IPS-18c (cell line): ENCODE results near the gene ARHGAP44.

Experiments
- H3K4me3 ChIP-seq: 2 replicates; pipeline ENCODE4 v1.7.0; 2013; ENCODE audit warnings: low read depth, mild to moderate bottlenecking, low read length, moderate library complexity; ENCODE audit not compliant: insufficient read depth
- H3K9me3 ChIP-seq: one replicate; pipeline ENCODE4 v1.6.1; 2013; ENCODE audit warnings: mild to moderate bottlenecking, low read length, moderate library complexity; ENCODE audit not compliant: control insufficient read depth, insufficient read depth

The ARHGAP44 gene

DNA sequence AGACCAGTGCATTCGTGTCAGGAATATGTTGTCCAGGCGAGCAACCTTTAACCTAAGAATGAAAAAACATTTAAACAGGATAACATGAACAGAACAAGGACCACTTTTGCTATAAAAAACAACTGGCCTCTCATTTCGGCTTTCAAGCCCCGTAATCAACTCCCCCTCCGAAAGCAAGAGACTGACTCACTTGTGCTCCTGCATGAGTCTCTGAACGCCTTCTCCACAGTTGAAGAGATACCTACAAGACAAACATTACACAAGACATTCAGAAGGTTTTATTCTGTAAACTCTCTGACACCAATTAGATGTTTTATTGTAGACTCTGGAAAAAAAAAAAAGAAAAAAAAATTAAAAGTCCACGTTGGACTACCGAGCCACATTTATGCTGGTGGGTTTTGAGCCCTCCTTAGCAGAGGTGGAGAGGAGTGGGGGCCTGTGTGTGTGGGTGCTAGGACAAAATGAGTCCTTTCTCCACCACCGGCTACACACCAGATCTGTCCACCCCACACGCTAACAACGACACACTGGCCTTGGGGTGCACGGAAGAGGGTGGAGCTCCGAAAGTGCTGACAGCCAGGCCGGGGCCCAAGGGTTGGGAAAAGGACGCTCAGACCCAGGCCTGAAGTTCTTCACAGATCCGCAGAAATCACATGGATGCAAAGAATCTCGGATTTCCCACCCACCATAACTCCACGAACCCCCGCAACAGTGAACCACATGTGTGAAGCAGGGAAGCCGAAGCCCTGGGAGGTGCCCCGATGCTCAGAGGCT lies 227.8 kb downstream of the ARHGAP44 start:
- no peaks in the 10 kb centered on the region for H3K9me3 ChIP-seq
- peak overlapping the region; percentile 77 for H3K4me3 ChIP-seq

DNA sequence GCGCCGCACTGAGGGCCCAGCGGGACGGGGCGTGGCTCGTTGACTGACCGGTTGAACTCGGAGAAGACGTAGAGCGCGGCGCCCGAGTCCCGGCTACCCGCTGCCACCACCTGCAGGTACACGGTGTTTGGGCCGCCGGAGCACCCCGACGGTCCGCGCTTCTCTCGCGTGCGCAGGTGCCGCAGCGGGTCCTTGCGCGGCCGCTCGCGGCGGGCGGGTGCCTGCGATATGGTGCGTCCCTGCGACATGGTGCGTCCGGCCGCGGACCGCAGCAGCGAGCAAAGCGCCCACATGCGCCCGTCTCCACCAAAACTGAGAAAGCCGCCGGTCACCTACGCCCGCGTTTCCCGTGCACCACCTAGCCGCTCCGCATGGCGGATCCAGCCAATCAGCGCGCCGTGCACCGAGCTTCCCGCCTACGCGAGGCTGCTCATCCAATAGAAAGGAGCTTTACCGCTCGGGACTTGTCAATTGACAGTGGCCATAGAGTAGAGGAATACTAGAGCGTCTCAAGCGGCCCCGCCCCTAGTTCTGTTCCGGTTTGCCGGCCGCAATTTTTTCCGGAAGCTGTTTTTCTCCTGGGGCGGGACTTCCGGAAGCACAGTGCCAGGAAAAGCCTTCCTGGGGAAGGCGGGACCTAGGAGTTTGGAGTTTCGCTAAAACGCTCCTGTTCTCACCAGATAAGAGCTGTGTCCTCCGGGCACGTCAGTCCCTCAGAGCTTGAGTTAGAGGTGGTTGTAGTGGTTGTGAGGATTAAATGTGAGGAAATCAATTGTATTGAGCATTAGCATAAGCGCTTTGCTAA lies 228.6 kb downstream of the ARHGAP44 start, which contains the start of gene ELAC2:
Gene ELAC2, minus strand, starts transcription at position 373 of the 805 bp plus-strand sequence. Its CDS starts 80 bp downstream, at position 293.
- Histone ChIP-seq H3K4me3 (peak within 1 kb of the TSS; percentile 77), H3K9me3 (no peaks in the 10 kb centered on the region)

DNA sequence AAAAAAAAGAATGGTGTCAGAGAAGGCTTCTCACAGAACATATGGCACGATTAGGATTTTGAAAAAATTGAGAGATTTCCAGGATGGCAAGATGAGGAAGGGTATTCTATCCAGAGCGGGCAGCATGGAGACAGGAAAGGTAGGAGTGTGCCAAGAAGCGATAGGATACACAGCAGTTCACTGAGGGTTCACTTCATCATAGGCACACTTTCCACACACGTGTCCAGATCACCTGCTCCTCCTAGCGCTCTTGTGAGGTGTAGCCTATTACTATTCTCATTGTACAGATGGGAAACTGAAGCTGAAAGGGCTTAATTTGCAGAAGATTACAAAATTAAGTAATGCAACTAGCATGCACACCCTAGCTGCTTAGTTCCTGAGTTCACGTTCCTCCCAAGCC lies 234.7 kb downstream of the ARHGAP44 start:
- Histone ChIP-seq H3K9me3 (peaks cover 2% of the 10 kb centered on the region), H3K4me3 (no peak overlapping the region)

DNA sequence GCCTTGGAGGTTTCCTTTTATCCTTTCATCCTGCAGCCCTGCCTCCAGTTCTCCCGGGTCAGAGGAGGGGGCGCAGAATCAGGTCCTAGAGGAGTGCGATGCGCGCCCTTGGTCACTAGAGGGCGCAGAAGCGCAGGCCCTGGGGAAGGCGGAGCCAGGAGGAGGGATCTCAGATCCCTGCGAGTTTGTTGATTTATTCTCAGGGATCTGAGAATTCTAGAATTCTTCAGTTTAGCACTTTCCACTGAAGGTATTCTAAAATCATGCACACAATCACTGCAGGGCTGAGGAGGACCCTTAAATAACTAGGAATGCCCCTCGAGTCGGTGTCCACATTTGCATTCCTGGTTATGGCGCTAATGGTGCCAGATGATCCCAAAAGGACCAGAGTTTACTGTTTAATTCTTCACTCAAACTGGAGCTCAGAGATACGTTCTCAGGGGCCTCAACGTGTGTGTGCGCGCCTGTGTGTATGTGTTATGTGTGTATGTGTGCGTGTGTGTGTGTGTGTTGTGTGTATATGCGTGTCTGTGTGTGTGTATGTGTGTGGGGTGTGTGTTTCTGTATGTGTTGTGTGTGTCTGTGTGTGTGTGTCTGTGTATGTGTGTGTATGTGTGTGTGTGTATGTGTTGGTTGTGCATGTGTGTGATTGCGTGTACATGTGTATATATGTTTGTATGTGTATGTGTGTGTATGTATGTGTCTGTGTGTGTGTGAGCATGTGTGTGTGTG lies 235.4 kb downstream of the ARHGAP44 start:
- Histone ChIP-seq H3K9me3 (peaks cover 2% of the 10 kb centered on the region), H3K4me3 (no peak overlapping the region; the same call in 1 of the 2 replicates)

DNA sequence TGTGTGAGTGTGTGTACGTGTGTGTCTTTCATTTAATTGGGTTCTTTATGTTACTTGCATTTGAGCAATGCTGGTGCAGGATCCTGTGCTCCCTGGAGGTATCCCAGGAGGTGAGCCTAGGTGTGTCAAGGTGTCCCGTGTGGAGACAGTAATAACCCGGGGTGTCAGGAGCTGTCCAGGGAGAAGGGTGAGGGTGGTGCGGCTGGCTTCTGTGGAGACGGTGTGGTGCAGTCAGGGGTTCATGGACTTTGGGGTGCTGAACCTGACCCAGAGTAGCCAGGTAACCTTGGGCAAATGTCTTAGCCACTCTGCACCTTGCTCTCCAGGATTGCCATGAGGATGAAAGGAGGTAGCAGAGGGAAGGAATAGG lies 235.9 kb downstream of the ARHGAP44 start:
- Histone ChIP-seq H3K9me3 (peaks cover 2% of the 10 kb centered on the region), H3K4me3 (no peak overlapping the region)

DNA sequence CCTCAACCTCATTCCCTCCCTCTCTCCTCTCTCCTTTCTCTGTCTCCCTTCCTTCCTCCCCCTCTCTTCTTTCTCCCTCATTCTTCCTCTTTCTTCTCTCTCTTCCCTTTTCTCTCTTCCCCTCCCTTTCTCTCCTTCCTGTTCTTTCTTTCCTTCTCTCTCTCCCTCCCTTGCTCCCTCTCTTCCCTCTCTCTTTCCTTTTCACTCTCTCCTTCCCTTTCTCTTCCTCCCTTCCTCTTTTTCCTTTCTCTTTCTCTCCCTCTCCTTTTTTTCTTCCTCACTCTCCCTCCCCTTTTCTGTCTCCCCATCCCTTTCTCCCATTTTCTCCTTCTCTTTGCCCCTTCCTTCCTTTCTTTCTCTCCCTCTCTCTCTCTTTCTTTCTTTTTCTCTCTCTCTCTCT lies 236.4 kb downstream of the ARHGAP44 start:
- Histone ChIP-seq H3K4me3 (no peak overlapping the region), H3K9me3 (peaks cover 2% of the 10 kb centered on the region)

DNA sequence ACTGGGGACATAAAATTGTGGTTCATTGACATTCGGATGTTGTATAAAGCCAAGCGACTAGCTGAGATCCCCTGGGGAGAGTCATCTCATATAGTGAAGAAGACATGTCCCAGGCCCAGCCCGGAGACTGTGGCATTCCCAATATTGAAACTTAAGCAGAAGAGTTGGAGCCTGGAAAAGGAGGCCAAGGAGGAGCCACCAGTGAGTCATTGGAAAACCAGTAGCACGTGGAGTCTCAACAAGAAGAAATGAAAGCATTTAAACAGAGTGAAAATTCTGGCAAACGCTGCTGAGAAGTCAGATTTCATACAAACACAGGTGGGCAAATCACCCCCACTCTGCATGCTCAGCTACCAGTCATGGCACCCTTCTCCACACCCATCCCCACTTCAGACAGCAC lies 237.9 kb downstream of the ARHGAP44 start:
- H3K4me3 ChIP-seq = no peak overlapping the region
- peaks cover 2% of the 10 kb centered on the region for H3K9me3 ChIP-seq

DNA sequence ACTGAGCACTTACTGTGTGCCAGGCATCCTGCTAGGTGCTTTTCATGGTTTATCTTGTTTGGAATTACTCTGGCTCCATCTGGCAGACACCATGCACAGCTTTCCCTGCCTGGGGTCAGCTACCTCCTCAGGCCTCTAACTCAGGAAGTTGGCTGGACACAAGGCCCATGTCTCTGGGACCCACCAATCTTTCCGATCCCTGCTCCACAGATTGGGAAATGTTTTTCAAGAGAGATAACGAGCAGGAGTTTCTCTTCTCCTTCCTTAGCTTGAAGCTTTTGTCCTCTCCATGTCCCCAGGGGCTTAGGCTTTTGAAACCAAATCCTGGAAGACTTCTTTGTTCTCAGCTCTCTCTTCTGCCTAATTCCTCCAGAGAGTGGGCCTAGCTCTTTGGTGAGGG lies 240.0 kb downstream of the ARHGAP44 start:
- no peak overlapping the region for H3K4me3 ChIP-seq
- H3K9me3 ChIP-seq = no peaks in the 10 kb centered on the region

DNA sequence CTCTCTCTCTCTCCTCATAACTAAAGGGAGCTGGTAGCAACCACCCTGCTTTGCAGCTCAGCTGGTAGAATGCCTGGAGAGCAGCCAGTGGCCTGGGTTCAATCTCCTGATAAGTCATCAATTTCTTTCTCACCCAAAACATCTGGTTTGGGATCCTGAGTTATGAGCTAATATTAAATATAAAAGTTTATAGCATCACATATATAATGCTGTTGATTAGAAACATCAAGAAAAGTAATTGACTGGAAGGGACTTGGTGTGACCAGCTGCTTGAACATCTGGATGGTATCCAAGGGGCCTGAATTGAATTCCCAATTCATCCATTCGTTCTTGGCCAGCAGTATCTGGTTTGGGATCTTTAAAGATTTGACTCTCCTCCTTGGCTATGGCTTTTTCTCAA lies 240.8 kb downstream of the ARHGAP44 start:
- H3K4me3 ChIP-seq = no peak overlapping the region
- H3K9me3 ChIP-seq = no peaks in the 10 kb centered on the region

DNA sequence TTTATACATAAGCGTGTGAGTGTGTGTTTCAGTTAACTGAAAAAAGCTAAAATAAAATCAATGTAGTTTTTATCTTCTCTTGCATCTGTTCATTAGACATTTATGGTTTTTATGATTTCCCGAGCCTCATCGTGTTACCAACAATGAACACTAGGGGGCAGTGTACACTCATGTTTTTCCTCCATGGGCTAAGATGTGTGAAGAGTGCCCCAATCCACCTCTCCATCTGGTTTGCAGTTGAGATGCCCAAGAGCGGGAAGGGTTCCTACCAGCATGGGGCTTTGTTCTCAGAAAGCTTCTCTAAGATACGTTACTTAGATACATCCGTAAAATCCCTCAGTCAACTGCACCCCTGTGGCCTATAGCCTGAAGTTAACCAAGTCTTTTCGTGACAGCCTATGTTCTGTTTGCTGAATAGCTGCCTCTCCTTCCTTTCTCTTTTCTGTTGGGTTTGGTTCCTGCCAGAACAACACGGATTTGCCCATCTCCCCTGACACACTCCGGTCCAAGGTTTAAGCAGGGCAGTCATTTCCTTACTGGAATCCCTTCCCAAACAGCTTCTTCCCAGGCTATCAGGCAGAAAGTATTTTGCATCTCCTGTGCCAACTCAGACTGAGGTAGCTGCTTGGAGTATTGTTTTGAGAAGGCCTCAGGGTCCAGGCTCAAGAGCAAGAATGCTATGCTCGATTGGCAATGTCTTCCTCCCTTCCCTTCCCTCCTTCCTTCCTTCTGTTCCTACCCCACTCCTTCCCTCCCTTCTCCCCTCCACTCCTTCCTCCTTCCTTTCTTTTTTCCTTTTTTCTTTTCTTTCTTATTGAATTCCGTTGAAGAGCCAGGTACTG lies 241.4 kb downstream of the ARHGAP44 start:
- no peaks in the 10 kb centered on the region for H3K9me3 ChIP-seq
- H3K4me3 ChIP-seq = no peak overlapping the region

DNA sequence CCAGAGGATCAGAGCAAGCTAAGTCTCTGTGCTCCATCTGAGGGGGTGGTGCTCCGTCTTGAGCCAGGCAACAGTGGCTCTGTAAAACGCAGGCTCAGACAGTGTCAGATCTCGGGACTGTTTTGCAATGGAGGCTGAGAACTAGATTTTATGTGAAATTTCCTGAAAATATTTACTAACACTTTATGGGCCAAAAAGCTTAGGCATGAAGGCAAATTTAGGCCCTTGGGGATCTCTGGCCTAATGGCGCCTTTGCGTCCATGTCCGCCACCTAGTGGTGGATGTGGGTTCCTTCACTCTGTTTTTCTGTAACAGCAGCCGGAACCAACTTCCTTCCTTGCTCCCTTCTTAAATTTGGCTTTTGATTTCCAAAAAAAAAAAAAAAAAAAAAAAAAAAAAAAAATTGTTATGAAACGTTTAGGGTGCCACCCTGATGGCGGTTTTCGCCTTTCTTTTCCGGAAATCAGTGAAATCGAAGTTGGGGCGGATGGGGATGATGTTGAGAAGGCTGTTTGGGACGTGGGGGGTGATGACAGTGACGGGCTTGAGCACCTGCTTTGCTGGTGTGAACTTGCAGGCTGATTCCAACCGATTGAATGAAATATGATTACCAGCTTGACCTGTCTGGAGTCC lies 242.5 kb downstream of the ARHGAP44 start:
- no peaks in the 10 kb centered on the region for H3K9me3 ChIP-seq
- no peak overlapping the region for H3K4me3 ChIP-seq

DNA sequence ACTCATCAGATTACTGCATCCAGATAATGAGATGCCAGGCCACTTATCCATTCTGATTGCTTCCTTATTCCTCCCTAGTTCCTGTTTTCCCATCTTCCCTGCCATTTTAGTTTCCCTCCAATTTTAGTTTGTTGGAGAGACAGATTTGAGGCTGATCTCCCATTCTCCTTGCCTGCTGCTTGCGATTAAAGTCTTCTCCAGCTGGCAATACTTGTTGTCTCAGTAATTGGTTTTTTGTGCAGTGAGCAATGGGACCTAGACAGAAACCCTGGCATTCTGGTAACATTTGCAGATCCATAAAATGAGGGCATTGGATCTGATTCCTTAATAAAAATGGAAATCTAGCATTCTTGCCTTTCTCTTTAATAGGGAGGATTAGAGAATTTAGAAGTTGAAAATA lies 246.1 kb downstream of the ARHGAP44 start:
- no peak overlapping the region for H3K4me3 ChIP-seq
- H3K9me3 ChIP-seq = no peaks in the 10 kb centered on the region

DNA sequence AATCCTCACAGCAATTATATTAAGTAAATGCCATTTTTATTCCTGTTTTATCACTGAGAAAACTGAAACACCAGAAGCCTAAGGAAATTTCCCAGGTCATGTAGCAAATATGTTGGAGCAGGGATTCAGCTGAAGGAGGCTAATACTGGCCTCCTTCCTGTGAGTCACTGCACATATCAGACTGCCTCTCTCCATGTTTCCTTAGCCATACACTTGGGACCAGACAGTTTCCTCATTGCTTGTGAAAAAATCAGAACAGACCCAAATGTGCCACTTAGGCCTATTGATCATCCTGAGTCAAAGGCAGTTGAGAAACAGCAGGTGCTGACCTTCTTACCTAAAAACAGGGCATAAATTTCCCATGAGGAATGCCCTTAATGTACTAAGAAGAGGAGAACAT lies 247.5 kb downstream of the ARHGAP44 start:
- H3K4me3 ChIP-seq = no peak overlapping the region

DNA sequence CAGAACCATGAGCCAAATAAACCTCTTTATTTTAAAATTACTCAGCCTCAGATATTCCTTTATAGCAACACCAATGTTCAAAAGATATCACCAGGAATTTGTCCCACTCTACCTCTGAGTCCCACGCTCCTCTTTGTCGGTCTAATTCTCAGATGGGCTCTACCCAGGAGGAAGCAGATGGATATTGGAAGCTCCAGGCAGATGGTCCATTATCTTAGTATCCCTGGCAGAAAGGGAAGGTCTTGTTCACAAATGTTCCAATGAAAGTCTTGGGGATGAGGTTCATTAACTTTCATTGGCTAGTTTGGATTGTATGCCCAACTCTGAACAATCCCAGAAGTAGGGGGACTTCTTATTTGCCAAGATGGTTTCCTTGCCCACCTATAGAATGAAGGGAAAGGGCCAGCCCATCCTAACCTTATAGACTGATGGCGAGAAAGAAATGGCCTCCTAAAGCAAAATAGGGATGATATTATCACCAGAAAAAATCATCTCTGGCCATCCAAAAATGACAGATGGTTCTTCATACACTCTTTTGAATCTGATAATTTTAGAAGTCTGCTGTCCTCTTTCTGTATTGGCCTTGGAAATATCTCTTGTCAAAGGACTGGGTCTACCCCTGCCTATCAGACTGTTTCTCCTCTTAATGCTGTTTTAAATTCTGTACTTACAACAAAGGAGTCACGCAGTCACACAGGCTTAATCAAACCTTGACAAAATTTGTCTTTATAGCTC lies 249.8 kb downstream of the ARHGAP44 start:
- Histone ChIP-seq H3K9me3 (no peaks in the 10 kb centered on the region), H3K4me3 (no peak overlapping the region)

More for the DNA sequence above, 247.5 kb downstream of the ARHGAP44 start:
- no peaks in the 10 kb centered on the region for H3K9me3 ChIP-seq
